Activated B cell treated with CpG ODN at 0.5 μM for 24 hours (primary cell): ENCODE measurements around the gene ZBTB33. TPM values are rescaled to one million over a fixed set of nuclear protein-coding genes. Genes with fewer than 3 reads are reported as not detected.

Source experiments
- ATAC-seq: fragments of 200-7000 bp; cut with Tn5 transposase; one replicate; pipeline ENCODE4 v1.10.0; 2021; ENCODE audit warnings: low read depth, mild to moderate bottlenecking, moderate library complexity
- CTCF ChIA-PET: fragments of 350-600 bp; sonication (Branson Sonifier 250); formaldehyde crosslinking; loops from one replicate; lab custom pipeline; 2021; ENCODE audit warnings: antibody characterized with exemption; lab: Charles Lee
- POLR2A ChIA-PET: fragments of 350-600 bp; sonication (Branson Sonifier 250); formaldehyde crosslinking; loops from one replicate; lab custom pipeline; 2021; ENCODE audit warnings: antibody characterized with exemption; lab: Charles Lee
- DNase-seq: peaks from one replicate; pipeline ENCODE4 v3.0.0; 2022
- H3K27ac Mint-ChIP-seq: one replicate; pipeline ENCODE4 v1.8.0; 2020; ENCODE audit warnings: mixed read lengths
- H3K27me3 Mint-ChIP-seq: one replicate; pipeline ENCODE4 v1.8.0; 2021; ENCODE audit warnings: mixed read lengths
- H3K36me3 Mint-ChIP-seq: one replicate; pipeline ENCODE4 v1.8.0; 2021; ENCODE audit warnings: low read depth, mixed read lengths
- H3K4me1 Mint-ChIP-seq: one replicate; pipeline ENCODE4 v1.8.0; 2021; ENCODE audit warnings: mixed read lengths
- H3K4me3 Mint-ChIP-seq: one replicate; pipeline ENCODE4 v1.8.0; 2020; ENCODE audit warnings: mild to moderate bottlenecking, mixed read lengths
- H3K9me3 Mint-ChIP-seq: one replicate; pipeline ENCODE4 v1.8.0; 2020; ENCODE audit warnings: mixed read lengths
- intact Hi-C: fragments of 100-400 bp; cut with micrococcal nuclease; formaldehyde crosslinking; loops from one replicate; pipeline ENCODE4 v1.15.1; 2024
- total RNA-seq: library from RNA; stranded (reverse); gene quantifications from 2 replicates; pipeline ENCODE4 v1.2.3, GENCODE V29; 2022
- TF ChIP-seq, protein P1 (sequence below): fragments of 200-600 bp; IDR thresholded peaks from one replicate; pipeline ENCODE4 v1.8.0; 2022; ENCODE audit warnings: antibody characterized with exemption, mild to moderate bottlenecking

The ZBTB33 gene, protein sequence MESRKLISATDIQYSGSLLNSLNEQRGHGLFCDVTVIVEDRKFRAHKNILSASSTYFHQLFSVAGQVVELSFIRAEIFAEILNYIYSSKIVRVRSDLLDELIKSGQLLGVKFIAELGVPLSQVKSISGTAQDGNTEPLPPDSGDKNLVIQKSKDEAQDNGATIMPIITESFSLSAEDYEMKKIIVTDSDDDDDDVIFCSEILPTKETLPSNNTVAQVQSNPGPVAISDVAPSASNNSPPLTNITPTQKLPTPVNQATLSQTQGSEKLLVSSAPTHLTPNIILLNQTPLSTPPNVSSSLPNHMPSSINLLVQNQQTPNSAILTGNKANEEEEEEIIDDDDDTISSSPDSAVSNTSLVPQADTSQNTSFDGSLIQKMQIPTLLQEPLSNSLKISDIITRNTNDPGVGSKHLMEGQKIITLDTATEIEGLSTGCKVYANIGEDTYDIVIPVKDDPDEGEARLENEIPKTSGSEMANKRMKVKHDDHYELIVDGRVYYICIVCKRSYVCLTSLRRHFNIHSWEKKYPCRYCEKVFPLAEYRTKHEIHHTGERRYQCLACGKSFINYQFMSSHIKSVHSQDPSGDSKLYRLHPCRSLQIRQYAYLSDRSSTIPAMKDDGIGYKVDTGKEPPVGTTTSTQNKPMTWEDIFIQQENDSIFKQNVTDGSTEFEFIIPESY
- 17.4 and 19.8 TPM in 2 replicates for total RNA-seq

DNA sequence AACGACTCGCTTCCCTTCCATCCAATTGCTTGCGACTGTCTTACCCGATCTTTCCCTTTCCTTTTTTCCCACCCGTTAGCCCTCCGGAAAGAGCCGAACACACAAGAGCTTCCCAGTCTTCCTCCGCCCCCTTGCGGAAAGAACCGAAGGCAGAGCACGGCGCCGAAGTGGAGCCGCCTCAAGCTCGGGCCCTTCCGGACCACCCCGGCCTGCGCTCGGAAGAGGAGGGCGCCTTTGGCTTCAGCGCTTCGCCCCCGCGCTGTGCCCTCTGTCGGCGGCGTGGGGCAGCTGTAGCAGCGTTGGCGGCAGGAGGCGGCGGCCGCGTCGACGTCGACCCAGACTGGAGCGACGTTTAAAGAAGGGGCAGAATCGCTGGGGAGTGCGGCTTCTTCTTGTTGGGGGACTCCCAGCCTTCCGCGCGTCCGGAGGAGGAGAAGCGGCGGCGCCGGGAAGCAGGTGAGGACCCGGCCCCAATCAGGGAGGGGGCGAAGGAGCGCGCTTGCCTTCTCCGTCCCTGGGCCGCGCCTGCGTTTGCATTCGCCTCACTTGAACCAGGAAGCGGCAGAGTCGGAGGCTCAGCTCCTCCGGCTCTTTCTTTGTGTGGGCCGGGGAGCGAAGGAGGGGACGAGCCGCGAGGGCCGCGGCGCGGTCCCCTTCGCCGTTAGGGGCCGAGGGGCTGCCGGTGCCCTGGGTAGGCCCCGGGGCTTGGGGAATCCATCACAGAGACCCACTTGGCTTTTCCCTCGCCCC lies at the start of gene ZBTB33:
TSS of gene ZBTB33 (plus strand) at position 291 of the 750 bp plus-strand sequence. CDS start 2,604 bp downstream, outside the sequence.
- ChIA-PET CTCF (interaction anchor here (0.6 to 1.6 kb wide), 3 partner anchors 19 to 58 kb away, joined by 4 to 8 read pairs (median 4); no protein-coding TSS in a partner anchor), POLR2A (interaction anchor here (0.6 to 2.0 kb wide), 12 partner anchors 12 to 380 kb away, joined by 3 to 21 read pairs (median 5); partner anchors contain the start of genes CUL4B, MCTS1, NDUFA1 and RNF113A)
- H3K36me3 Mint-ChIP-seq, result peaks cover 26% of the 10 kb centered on the region
- DNase-seq (peak; percentile 74), ATAC-seq (peak; percentile 99)
- no peaks in the 10 kb centered on the region for H3K9me3 Mint-ChIP-seq
- peaks cover 14% of the 10 kb centered on the region for H3K4me1 Mint-ChIP-seq
- intact Hi-C loops, result loop anchor here (1.0 to 10.0 kb wide), 3 partner anchors 59 to 374 kb away; partner anchors contain the start of gene LAMP2
- H3K27me3 Mint-ChIP-seq, result no peaks in the 10 kb centered on the region
- H3K4me3 Mint-ChIP-seq, result peak within 1 kb of the TSS; percentile 93
- TF ChIP-seq, protein P1, sequence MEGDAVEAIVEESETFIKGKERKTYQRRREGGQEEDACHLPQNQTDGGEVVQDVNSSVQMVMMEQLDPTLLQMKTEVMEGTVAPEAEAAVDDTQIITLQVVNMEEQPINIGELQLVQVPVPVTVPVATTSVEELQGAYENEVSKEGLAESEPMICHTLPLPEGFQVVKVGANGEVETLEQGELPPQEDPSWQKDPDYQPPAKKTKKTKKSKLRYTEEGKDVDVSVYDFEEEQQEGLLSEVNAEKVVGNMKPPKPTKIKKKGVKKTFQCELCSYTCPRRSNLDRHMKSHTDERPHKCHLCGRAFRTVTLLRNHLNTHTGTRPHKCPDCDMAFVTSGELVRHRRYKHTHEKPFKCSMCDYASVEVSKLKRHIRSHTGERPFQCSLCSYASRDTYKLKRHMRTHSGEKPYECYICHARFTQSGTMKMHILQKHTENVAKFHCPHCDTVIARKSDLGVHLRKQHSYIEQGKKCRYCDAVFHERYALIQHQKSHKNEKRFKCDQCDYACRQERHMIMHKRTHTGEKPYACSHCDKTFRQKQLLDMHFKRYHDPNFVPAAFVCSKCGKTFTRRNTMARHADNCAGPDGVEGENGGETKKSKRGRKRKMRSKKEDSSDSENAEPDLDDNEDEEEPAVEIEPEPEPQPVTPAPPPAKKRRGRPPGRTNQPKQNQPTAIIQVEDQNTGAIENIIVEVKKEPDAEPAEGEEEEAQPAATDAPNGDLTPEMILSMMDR, result no peak
- H3K27ac Mint-ChIP-seq, result peak within 1 kb of the TSS; percentile 93

DNA sequence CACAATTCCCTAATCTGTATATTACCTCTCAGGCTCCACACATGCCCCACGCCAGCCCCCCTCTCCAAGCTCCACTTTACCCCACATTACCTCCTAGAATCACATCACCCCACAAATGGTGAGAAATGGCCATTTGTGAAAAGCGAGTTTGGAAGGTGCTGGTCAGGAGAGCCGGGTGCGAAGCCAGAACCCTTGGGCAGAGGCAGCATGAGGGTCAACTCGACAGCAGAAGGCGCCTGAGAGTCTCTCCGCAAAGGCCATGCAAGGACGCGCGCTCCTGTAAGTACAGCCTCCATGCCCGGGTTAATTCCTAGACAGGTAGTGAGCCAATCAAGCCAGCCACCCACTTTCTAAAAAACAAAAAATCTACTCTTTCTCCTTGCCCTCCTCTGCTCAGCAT lies 49.8 kb upstream of the ZBTB33 start:
- DNase-seq, result no peak
- ATAC-seq, result no peak
- POLR2A ChIA-PET, result no interaction called here
- Mint-ChIP-seq H3K4me3 (no peak overlapping the region), H3K9me3 (no peaks in the 10 kb centered on the region), H3K4me1 (no peaks in the 10 kb centered on the region), H3K27me3 (no peaks in the 10 kb centered on the region), H3K36me3 (no peaks in the 10 kb centered on the region), H3K27ac (no peak overlapping the region)
- CTCF ChIA-PET, result no interaction called here
- TF ChIP-seq, protein P1, result no peak
- intact Hi-C loops, result loop anchor here (10.0 kb wide), 1 partner anchor 86 kb away; the partner anchor contains the start of gene RHOXF1

DNA sequence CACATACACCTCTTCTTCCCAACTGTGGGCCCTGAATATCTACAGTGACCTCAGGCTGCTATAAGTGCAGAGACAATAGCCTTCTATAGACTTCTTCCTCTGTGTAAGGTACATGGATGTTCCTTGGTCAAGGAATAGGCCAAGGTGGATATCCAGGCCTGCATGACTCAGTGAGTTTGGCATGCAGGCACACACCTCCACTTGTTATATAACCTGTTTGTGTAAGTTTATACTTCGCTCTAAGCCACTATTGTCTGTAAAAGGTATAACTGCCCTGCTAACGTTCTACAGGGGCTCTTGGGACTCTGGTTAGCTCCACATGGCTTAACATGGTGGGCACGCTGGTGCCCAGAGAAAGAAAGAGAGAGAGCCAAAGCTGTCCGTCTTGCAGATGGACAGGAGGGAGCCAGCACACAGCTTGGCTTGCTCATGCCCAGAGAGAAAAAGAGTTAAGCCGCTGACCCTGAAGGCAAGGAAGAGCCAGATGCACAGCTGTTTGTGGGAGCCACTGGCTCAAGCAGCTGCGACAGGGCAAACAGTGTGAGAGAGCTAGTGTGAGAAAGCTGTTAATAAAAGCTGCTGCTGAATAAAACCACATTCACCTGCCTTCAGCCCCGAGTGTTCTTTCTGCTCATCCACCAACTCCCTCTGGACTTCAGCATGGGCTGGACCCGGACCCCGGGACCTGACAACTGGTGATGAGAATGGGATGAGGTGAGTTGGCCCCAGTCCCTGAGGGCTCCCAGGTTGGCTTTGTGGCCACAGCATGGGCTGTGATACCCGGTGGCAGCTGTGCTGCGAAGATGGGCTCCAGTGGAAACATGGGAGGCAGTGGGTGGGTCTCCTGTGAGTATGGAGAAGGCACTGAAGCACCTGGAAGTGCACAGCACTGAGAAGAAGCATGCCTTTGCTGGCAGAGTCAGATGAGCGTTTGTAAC lies 44.5 kb upstream of the ZBTB33 start:
- H3K36me3 Mint-ChIP-seq, result no peaks in the 10 kb centered on the region
- TF ChIP-seq, protein P1, result no peak
- no peaks in the 10 kb centered on the region for H3K9me3 Mint-ChIP-seq
- no peaks in the 10 kb centered on the region for H3K4me1 Mint-ChIP-seq
- no peak overlapping the region for H3K27ac Mint-ChIP-seq
- ChIA-PET POLR2A (no interaction called here), CTCF (no interaction called here)
- DNase-seq, result no peak
- no peak overlapping the region for H3K4me3 Mint-ChIP-seq
- intact Hi-C loops, result loop anchor here (10.0 kb wide), 1 partner anchor 91 kb away; the partner anchor contains the start of gene RHOXF1
- H3K27me3 Mint-ChIP-seq, result no peaks in the 10 kb centered on the region
- no peak for ATAC-seq

DNA sequence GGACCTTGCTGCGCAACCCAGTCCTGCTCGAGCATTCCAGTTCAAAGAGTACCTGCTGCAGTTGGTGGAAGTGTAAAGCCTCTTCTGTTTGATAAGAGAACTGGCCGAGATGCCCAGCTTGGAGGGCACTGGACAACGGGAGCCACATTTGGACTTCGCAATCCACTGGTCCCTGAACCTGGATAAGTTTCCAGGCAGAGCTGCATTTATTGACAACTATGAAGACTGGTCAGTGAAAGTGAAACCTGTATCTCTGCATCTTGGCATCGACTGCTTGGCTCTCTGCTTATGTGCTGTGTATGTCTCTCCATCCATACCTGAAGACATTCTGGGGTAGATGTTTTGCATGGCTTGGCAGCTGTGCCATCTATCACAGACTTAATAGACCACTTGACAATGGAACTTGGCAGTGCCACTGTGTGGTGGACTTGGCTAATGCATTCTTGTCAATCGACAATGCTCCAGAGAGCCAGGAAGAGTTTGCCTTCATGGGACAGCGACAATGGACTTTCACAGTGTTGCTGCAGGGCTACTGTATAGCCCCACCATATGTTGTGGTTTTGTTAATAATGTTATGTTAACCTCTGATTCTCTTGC lies 43.5 kb upstream of the ZBTB33 start:
- Mint-ChIP-seq H3K4me1 (no peaks in the 10 kb centered on the region), H3K36me3 (no peaks in the 10 kb centered on the region), H3K27ac (no peak overlapping the region), H3K27me3 (no peaks in the 10 kb centered on the region), H3K9me3 (no peaks in the 10 kb centered on the region), H3K4me3 (no peak overlapping the region)
- DNase-seq (no peak), ATAC-seq (no peak)
- TF ChIP-seq, protein P1, result no peak
- POLR2A ChIA-PET, result no interaction called here
- intact Hi-C loops, result loop anchor here (10.0 kb wide), 1 partner anchor 92 kb away; the partner anchor contains the start of gene RHOXF1
- CTCF ChIA-PET, result no interaction called here
